ENCODE measurements around the gene RNF11. TPM values are rescaled to one million over a fixed set of nuclear protein-coding genes. Genes with fewer than 3 reads are reported as not detected.

The RNF11 gene
- total and polyA plus RNA-seq, 4 donors, result 24.1 to 102 (median 48.7) TPM

- H3K4me3 ChIP-seq (ENCODE audit: low read depth in 1 of 3, low read length in 3 of 3), result no peak overlapping the region
- H3K27me3 ChIP-seq (ENCODE audit: control insufficient read depth in 4 of 4, insufficient read depth in 4 of 4, low read length in 3 of 4), result no peaks in the 10 kb centered on the region
- peaks cover 7 to 12% (median 10%) of the 10 kb centered on the region in 4 donors for H3K4me1 ChIP-seq (ENCODE audit: control insufficient read depth in 4 of 4, insufficient read depth in 4 of 4, low read length in 3 of 4)
- no peak overlapping the region for H3K9ac ChIP-seq (ENCODE audit: low read depth in 1 of 2, low read length in 2 of 2)
- no peaks in the 10 kb centered on the region for H3K9me3 ChIP-seq (ENCODE audit: control insufficient read depth in 4 of 4, low read length in 3 of 4)
- TF ChIP-seq YY1 (IDR thresholded peaks at IDR 0.05) (peak; percentile 42), NR2F2 (IDR thresholded peaks at IDR 0.05) (no peak), HNF4A (conservative IDR thresholded peaks at IDR 0.05) (peak in 1 of 2 donors; percentile 20), TAF1 (conservative IDR thresholded peaks at IDR 0.05) (no peak), HNF4G (IDR thresholded peaks at IDR 0.05) (no peak), MAX (IDR thresholded peaks at IDR 0.05) (no peak), EGR1 (IDR thresholded peaks at IDR 0.05; ENCODE audit: low read depth in 2 of 2) (no peak), FOXA1 (IDR thresholded peaks at IDR 0.05) (no peak)
- 51% methylated on average over 4 of the region's 4 CpGs for WGBS
- H3K27ac ChIP-seq (ENCODE audit: low read depth in 1 of 2, low read length in 2 of 2), result no peak overlapping the region
- H3K36me3 ChIP-seq (ENCODE audit: control insufficient read depth in 4 of 4, insufficient read depth in 3 of 4, low read depth in 1 of 4, low read length in 3 of 4), result no peaks in the 10 kb centered on the region
- DNase-seq (ENCODE audit: low spot score), result no peak
Measured at GRCh38 chr1:51305371-51305823, 69.3 kb downstream of the RNF11 start.

GRCh38 chr1:51306950-51307349 is 70.9 kb downstream of the RNF11 start:
- WGBS, result 95% methylated on average over 5 of the region's 5 CpGs
- H3K27ac ChIP-seq (ENCODE audit: low read depth in 1 of 2, low read length in 2 of 2), result no peak overlapping the region

More at GRCh38 chr1:51306950-51307349, 70.9 kb downstream of the RNF11 start:
- no peak for DNase-seq (ENCODE audit: low spot score)
- Histone ChIP-seq H3K9me3 (ENCODE audit: control insufficient read depth in 4 of 4, low read length in 3 of 4) (no peaks in the 10 kb centered on the region), H3K4me1 (ENCODE audit: control insufficient read depth in 4 of 4, insufficient read depth in 4 of 4, low read length in 3 of 4) (peaks cover 7 to 12% (median 10%) of the 10 kb centered on the region in 4 donors), H3K36me3 (ENCODE audit: control insufficient read depth in 4 of 4, insufficient read depth in 3 of 4, low read depth in 1 of 4, low read length in 3 of 4) (no peaks in the 10 kb centered on the region), H3K27me3 (ENCODE audit: control insufficient read depth in 4 of 4, insufficient read depth in 4 of 4, low read length in 3 of 4) (no peaks in the 10 kb centered on the region), H3K4me3 (ENCODE audit: low read depth in 1 of 3, low read length in 3 of 3) (no peak overlapping the region), H3K9ac (ENCODE audit: low read depth in 1 of 2, low read length in 2 of 2) (no peak overlapping the region)
- TF ChIP-seq SP1 (IDR thresholded peaks at IDR 0.05) (no peak), REST (IDR thresholded peaks at IDR 0.05) (no peak), YY1 (IDR thresholded peaks at IDR 0.05) (no peak), FOXA2 (IDR thresholded peaks at IDR 0.05) (no peak), MAX (IDR thresholded peaks at IDR 0.05) (no peak), EGR1 (IDR thresholded peaks at IDR 0.05; ENCODE audit: low read depth in 2 of 2) (no peak)
